ENCODE results near the gene RBBP8NL.

Gene RBBP8NL

DNA sequence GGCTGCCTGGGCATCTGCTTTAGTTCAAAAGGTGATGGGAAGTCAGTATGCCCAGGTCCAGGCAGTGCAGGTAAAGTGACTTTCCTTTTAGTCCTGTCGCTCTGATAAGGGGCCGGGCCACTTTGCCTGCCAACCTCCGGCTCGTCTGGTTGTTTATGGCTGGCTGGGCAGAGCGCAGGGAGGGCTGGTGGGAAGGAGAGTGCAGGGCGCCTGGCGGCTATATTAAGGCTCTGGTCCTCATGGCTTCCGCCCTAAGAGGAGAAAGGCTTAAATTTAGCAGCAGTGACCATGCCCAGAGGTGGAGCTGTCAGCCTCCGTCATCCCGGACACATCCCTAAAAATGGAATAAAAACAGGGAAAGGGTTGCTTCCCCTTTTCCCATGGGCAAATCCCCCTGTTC lies 33.8 kb upstream of the RBBP8NL start:
- Histone ChIP-seq H3K27me3 (replicated peaks; ENCODE audit: control insufficient read depth, insufficient read depth, low read length, poor library complexity, severe bottlenecking) (no peaks in the 10 kb centered on the region), H3K9me3 (ENCODE audit: control insufficient read depth, low read length) (no peaks in the 10 kb centered on the region), H3K4me1 (ENCODE audit: control insufficient read depth, insufficient read depth, low read length, poor library complexity, severe bottlenecking) (no peaks in the 10 kb centered on the region), H3K4me3 (ENCODE audit: insufficient read depth, low read depth, low read length, poor library complexity, severe bottlenecking) (no peak overlapping the region), H3K36me3 (ENCODE audit: control insufficient read depth, insufficient read depth, low read length) (no peaks in the 10 kb centered on the region), H3K27ac (ENCODE audit: insufficient read depth, low read length, poor library complexity, severe bottlenecking) (no peak overlapping the region)
- DNase-seq, result no peak

DNA sequence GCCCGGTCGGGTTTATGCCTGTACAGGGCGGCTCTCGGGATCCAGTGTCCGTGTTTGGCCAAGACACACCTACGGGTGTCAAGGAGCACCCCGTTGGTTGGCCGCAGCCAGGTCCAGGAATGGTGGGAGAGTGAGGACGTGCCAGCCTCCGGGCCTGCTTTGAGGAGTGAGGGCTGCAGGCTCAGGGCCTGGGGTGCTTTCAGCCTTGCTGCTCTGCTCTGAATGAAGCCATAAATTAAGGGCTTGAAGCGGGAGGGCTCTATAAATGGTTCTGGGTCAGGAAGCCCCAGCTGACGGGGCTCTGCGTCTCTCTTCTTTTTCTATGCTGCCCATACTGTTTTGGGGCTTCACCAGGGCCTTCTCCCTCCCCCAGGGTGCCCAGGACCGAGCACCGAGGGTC lies 33.3 kb upstream of the RBBP8NL start:
- DNase-seq, result no peak
- no peaks in the 10 kb centered on the region for H3K36me3 ChIP-seq (ENCODE audit: control insufficient read depth, insufficient read depth, low read length)
- H3K4me3 ChIP-seq (ENCODE audit: insufficient read depth, low read depth, low read length, poor library complexity, severe bottlenecking), result no peak overlapping the region
- H3K4me1 ChIP-seq (ENCODE audit: control insufficient read depth, insufficient read depth, low read length, poor library complexity, severe bottlenecking), result no peaks in the 10 kb centered on the region
- no peaks in the 10 kb centered on the region for H3K27me3 ChIP-seq (replicated peaks; ENCODE audit: control insufficient read depth, insufficient read depth, low read length, poor library complexity, severe bottlenecking)
- H3K27ac ChIP-seq (ENCODE audit: insufficient read depth, low read length, poor library complexity, severe bottlenecking), result no peak overlapping the region
- H3K9me3 ChIP-seq (ENCODE audit: control insufficient read depth, low read length), result no peaks in the 10 kb centered on the region

DNA sequence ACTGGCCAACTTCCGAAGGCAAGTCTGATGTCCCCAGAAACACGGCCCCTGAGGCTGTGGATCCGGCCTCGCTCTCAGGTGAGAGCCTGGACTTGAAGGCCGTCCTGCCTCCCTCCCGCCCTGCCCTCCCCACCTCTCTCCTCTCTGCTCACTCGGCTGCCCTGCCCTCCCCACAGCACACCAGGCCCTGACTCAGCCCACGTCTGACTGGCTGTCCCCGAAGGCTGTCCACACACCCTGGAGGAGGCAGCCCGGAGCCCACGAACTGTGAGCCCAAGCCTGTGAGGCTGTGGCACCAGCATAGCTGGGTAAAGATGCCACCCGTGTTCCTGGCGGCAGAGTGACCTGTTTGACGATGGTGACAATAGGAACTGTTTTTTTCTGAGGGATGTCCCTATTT lies 32.1 kb upstream of the RBBP8NL start:
- Histone ChIP-seq H3K27ac (ENCODE audit: insufficient read depth, low read length, poor library complexity, severe bottlenecking) (no peak overlapping the region), H3K4me3 (ENCODE audit: insufficient read depth, low read depth, low read length, poor library complexity, severe bottlenecking) (no peak overlapping the region), H3K27me3 (replicated peaks; ENCODE audit: control insufficient read depth, insufficient read depth, low read length, poor library complexity, severe bottlenecking) (no peaks in the 10 kb centered on the region), H3K36me3 (ENCODE audit: control insufficient read depth, insufficient read depth, low read length) (no peaks in the 10 kb centered on the region), H3K4me1 (ENCODE audit: control insufficient read depth, insufficient read depth, low read length, poor library complexity, severe bottlenecking) (no peaks in the 10 kb centered on the region), H3K9me3 (ENCODE audit: control insufficient read depth, low read length) (no peaks in the 10 kb centered on the region)
- DNase-seq, result no peak

DNA sequence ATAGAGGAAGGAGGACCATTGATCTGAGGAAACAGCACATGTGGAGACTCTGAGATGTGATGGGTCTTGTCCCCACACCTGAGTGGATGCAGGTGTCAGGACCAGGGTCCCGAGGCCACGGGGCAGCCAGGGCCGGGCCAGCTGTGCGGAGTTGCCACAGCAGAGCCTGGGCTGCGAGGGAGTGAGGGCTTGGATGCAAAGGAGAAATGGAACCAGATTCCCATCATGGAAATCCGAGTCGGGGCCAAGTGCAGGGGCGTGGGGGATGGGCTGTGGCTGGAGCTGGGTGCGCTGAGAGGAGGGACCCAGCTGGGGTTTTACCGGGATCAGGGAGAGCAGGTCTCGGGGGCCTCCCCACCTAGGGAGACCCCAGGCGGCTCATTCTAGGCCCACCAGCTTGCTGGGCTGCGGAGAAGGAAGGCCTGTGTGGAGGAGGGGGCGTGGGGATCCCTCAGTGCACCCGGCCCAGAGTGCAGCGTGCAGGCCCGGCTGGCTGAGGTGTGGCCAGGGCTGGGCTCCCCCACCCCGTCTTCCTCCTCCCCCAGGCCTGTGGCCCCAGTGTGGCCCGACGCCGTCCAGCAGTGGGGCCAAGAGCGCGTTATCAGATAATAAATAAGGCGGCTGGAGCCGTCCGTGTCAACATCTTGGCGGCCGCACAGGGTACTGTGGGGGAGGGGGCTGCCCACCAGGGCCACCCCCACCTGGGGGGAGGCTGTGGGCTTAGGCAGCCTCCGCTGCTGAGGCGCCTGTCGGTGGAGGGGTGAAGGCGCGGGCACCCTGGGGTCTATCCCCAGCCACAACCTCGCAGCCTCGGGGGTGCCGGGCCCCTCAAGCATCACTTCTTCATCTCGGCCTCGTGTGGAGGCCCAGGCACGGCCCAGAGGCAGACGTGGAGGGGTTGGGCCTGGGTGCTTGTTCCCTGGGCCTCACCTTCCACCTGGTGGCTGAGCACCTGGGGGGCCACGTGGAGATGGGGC lies 31.2 kb upstream of the RBBP8NL start:
- no peaks in the 10 kb centered on the region for H3K27me3 ChIP-seq (replicated peaks; ENCODE audit: control insufficient read depth, insufficient read depth, low read length, poor library complexity, severe bottlenecking)
- no peaks in the 10 kb centered on the region for H3K4me1 ChIP-seq (ENCODE audit: control insufficient read depth, insufficient read depth, low read length, poor library complexity, severe bottlenecking)
- H3K4me3 ChIP-seq (ENCODE audit: insufficient read depth, low read depth, low read length, poor library complexity, severe bottlenecking), result no peak overlapping the region
- H3K36me3 ChIP-seq (ENCODE audit: control insufficient read depth, insufficient read depth, low read length), result no peaks in the 10 kb centered on the region
- H3K27ac ChIP-seq (ENCODE audit: insufficient read depth, low read length, poor library complexity, severe bottlenecking), result no peak overlapping the region
- DNase-seq, result no peak
- no peaks in the 10 kb centered on the region for H3K9me3 ChIP-seq (ENCODE audit: control insufficient read depth, low read length)

DNA sequence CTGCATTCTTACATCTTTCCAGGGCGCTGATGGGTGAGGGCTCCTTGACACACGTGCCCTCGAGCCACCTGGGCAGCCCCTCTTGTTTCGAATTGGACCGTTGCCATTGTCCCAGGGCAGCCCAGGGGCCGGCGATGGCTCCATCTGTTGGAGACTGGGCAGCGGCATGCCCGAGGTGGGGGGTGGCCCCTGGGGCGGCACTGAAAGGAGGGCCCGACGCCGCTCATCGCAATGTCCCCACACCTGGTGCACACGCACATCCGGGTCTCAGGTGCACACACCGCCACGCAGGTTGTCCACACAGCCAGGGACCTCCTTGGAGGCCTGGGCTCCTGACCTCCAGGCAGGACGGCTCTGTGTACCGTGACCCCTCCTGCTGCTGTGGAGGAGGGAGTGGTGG lies 30.5 kb upstream of the RBBP8NL start:
- DNase-seq, result no peak
- H3K27ac ChIP-seq (ENCODE audit: insufficient read depth, low read length, poor library complexity, severe bottlenecking), result no peak overlapping the region
- H3K4me3 ChIP-seq (ENCODE audit: insufficient read depth, low read depth, low read length, poor library complexity, severe bottlenecking), result no peak overlapping the region
- H3K4me1 ChIP-seq (ENCODE audit: control insufficient read depth, insufficient read depth, low read length, poor library complexity, severe bottlenecking), result no peaks in the 10 kb centered on the region
- H3K36me3 ChIP-seq (ENCODE audit: control insufficient read depth, insufficient read depth, low read length), result no peaks in the 10 kb centered on the region
- H3K27me3 ChIP-seq (replicated peaks; ENCODE audit: control insufficient read depth, insufficient read depth, low read length, poor library complexity, severe bottlenecking), result no peaks in the 10 kb centered on the region
- no peaks in the 10 kb centered on the region for H3K9me3 ChIP-seq (ENCODE audit: control insufficient read depth, low read length)

DNA sequence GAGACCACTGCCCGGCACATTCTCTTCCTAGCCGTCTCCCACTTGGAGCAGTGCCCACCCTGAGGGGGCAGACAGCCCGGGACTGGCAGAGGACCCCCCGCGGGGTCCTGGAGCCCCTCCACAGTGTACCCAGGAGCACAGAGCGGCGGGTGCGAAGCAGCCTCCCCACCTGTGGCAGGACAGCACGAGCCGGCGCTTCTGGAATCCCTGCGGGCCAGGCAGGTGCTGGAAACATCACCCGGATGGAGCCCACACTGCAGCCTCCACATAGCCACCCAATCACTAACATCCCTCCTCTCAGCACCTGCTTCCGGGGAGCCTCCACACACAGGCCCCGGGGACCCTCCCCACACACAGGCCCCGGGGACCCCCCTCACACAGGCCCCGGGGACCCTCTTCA lies 29.8 kb upstream of the RBBP8NL start:
- Histone ChIP-seq H3K36me3 (ENCODE audit: control insufficient read depth, insufficient read depth, low read length) (no peaks in the 10 kb centered on the region), H3K9me3 (ENCODE audit: control insufficient read depth, low read length) (no peaks in the 10 kb centered on the region), H3K27ac (ENCODE audit: insufficient read depth, low read length, poor library complexity, severe bottlenecking) (no peak overlapping the region), H3K4me3 (ENCODE audit: insufficient read depth, low read depth, low read length, poor library complexity, severe bottlenecking) (no peak overlapping the region), H3K4me1 (ENCODE audit: control insufficient read depth, insufficient read depth, low read length, poor library complexity, severe bottlenecking) (no peaks in the 10 kb centered on the region), H3K27me3 (replicated peaks; ENCODE audit: control insufficient read depth, insufficient read depth, low read length, poor library complexity, severe bottlenecking) (no peaks in the 10 kb centered on the region)
- no peak for DNase-seq

DNA sequence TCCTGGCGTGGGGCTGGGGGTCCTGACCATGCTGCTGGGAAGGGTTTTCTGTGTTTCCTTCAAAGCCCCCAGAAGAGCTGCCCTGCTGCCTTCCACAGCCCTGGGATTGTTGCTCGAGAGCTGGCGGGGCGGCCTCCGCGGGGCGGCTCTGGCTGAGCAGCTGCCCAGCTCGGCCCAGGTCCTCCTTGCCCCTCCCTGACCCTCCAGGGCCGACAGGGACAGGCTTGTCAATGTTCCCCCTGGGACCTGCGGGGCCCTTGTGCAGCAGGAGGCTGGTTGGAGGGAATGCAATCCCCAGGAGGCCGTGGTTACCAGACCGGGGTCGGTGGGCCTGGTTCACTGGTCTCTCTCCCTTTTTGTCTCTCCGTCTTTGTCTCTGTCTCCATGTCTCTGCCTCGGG lies 28.6 kb upstream of the RBBP8NL start:
- Histone ChIP-seq H3K36me3 (ENCODE audit: control insufficient read depth, insufficient read depth, low read length) (no peaks in the 10 kb centered on the region), H3K4me3 (ENCODE audit: insufficient read depth, low read depth, low read length, poor library complexity, severe bottlenecking) (no peak overlapping the region), H3K9me3 (ENCODE audit: control insufficient read depth, low read length) (no peaks in the 10 kb centered on the region), H3K4me1 (ENCODE audit: control insufficient read depth, insufficient read depth, low read length, poor library complexity, severe bottlenecking) (no peaks in the 10 kb centered on the region), H3K27me3 (replicated peaks; ENCODE audit: control insufficient read depth, insufficient read depth, low read length, poor library complexity, severe bottlenecking) (no peaks in the 10 kb centered on the region), H3K27ac (ENCODE audit: insufficient read depth, low read length, poor library complexity, severe bottlenecking) (no peak overlapping the region)
- DNase-seq, result no peak

DNA sequence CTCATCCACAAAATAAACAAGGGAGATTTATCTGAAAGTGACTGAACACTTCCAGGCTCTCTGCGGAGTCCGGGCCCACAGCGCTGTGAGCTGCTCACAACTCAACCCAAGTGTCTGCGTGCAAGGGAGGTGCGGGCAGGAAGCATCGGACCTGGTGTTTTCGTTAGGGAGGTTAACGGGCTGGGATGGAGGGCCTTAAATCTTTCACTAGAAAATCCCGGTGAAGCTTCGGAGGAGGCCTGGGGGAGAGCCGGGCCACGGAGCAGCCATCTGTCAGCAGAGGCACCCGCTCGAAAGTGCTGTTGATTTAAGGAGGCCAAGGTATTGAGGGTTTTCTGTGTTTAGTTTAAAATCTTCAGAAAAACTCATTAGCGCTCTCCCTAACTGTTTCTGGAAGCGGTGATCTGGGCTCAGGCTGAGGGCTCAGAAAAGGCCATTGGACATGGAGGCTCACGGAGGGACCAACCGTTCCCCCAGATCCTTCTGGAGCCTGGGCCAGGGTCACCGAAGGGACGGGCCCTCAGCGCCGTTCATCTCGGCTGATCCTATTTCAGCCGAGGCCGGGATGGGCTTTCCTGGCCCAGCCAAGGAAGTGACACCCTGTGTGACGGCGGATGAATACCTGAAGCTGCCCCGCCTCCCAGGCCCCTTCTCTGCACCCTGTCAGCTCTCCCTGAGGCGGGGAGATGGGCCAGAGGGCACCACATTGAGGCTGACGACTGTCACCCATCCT lies 27.7 kb upstream of the RBBP8NL start:
- Histone ChIP-seq H3K27me3 (replicated peaks; ENCODE audit: control insufficient read depth, insufficient read depth, low read length, poor library complexity, severe bottlenecking) (no peaks in the 10 kb centered on the region), H3K4me1 (ENCODE audit: control insufficient read depth, insufficient read depth, low read length, poor library complexity, severe bottlenecking) (no peaks in the 10 kb centered on the region), H3K4me3 (ENCODE audit: insufficient read depth, low read depth, low read length, poor library complexity, severe bottlenecking) (no peak overlapping the region), H3K27ac (ENCODE audit: insufficient read depth, low read length, poor library complexity, severe bottlenecking) (no peak overlapping the region), H3K9me3 (ENCODE audit: control insufficient read depth, low read length) (no peaks in the 10 kb centered on the region), H3K36me3 (ENCODE audit: control insufficient read depth, insufficient read depth, low read length) (no peaks in the 10 kb centered on the region)
- DNase-seq, result no peak

DNA sequence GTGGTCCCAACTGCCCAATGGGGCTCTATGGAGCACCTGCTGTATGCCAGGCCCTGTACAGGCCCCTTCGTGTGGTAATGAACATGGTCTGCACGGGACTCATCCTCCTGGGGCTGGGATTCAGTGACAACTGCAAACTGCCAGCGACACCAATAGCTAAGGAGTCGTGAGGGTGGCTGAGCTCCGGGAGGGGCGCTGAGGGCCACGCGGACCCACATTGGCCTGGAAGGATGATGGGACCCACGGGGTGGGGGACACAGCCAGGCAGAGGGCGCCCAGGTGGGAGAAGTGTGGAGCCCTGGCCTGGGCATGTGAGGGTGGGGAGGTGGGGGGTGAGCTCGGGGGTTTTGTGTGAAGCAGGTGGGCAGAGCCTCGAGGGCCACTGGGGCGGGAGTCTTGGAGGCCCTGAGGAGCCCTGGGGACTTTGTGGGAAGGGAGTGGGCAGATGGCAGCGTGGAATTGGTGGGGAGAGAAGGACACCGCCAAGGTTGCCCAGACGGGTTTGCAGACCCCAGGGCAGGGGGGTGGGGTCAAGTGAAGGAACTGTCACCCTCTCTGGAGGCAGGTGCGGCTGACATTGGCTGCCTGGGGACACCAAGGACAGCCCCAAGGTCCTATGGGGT lies 26.0 kb upstream of the RBBP8NL start:
- Histone ChIP-seq H3K27ac (ENCODE audit: insufficient read depth, low read length, poor library complexity, severe bottlenecking) (no peak overlapping the region), H3K27me3 (replicated peaks; ENCODE audit: control insufficient read depth, insufficient read depth, low read length, poor library complexity, severe bottlenecking) (no peaks in the 10 kb centered on the region), H3K36me3 (ENCODE audit: control insufficient read depth, insufficient read depth, low read length) (no peaks in the 10 kb centered on the region), H3K4me3 (ENCODE audit: insufficient read depth, low read depth, low read length, poor library complexity, severe bottlenecking) (no peak overlapping the region), H3K4me1 (ENCODE audit: control insufficient read depth, insufficient read depth, low read length, poor library complexity, severe bottlenecking) (no peaks in the 10 kb centered on the region), H3K9me3 (ENCODE audit: control insufficient read depth, low read length) (no peaks in the 10 kb centered on the region)
- no peak for DNase-seq
